ENCODE results near the gene TJP1. TPM values are rescaled to one million over a fixed set of nuclear protein-coding genes. Genes with fewer than 3 reads are reported as not detected.

Gene TJP1
- polyA plus RNA-seq, 1 experiment: 99.6 TPM

GRCh38 chr15:29704950-29705597, 117.2 kb downstream of the TJP1 start:
- Histone ChIP-seq H3K4me3 (ENCODE audit: low read depth, low read length) (no peak overlapping the region), H3K27me3 (ENCODE audit: control insufficient read depth, insufficient read depth, low read length) (no peaks in the 10 kb centered on the region), H3K9me3 (ENCODE audit: control insufficient read depth, insufficient read depth, low read length) (no peaks in the 10 kb centered on the region), H3K27ac (ENCODE audit: low read depth, low read length) (no peak overlapping the region)
- DNase-seq (ENCODE audit: low read depth, low spot score): no peak
- CTCF ChIA-PET: interaction anchor here (0.5 kb wide), 1 partner anchor 371 kb away, joined by 5 read pairs; no protein-coding TSS in a partner anchor
- TF ChIP-seq CTCF (IDR thresholded peaks at IDR 0.05; ENCODE audit: low read depth, low read length): no peak
- POLR2A ChIA-PET: no interaction called here

- H3K4me3 ChIP-seq (ENCODE audit: low read depth, low read length): no peak overlapping the region
- no peaks in the 10 kb centered on the region for H3K9me3 ChIP-seq (ENCODE audit: control insufficient read depth, insufficient read depth, low read length)
- ChIA-PET CTCF (no interaction called here), POLR2A (no interaction called here)
- no peaks in the 10 kb centered on the region for H3K27me3 ChIP-seq (ENCODE audit: control insufficient read depth, insufficient read depth, low read length)
- H3K27ac ChIP-seq (ENCODE audit: low read depth, low read length): no peak overlapping the region
- no peak for TF ChIP-seq CTCF (IDR thresholded peaks at IDR 0.05; ENCODE audit: low read depth, low read length)
- DNase-seq (ENCODE audit: low read depth, low spot score): no peak
Observed at GRCh38 chr15:29701151-29701550, 121.1 kb downstream of the TJP1 start.

- CTCF ChIA-PET: no interaction called here
- no peaks in the 10 kb centered on the region for H3K27me3 ChIP-seq (ENCODE audit: control insufficient read depth, insufficient read depth, low read length)
- TF ChIP-seq CTCF (IDR thresholded peaks at IDR 0.05; ENCODE audit: low read depth, low read length): no peak
- POLR2A ChIA-PET: no interaction called here
- no peak for DNase-seq (ENCODE audit: low read depth, low spot score)
- no peak overlapping the region for H3K4me3 ChIP-seq (ENCODE audit: low read depth, low read length)
- no peaks in the 10 kb centered on the region for H3K9me3 ChIP-seq (ENCODE audit: control insufficient read depth, insufficient read depth, low read length)
- no peak overlapping the region for H3K27ac ChIP-seq (ENCODE audit: low read depth, low read length)
Observed at GRCh38 chr15:29700296-29700695, 122.0 kb downstream of the TJP1 start.

- CTCF ChIA-PET: no interaction called here
- H3K4me3 ChIP-seq (ENCODE audit: low read depth, low read length): no peak overlapping the region
- POLR2A ChIA-PET: no interaction called here
Observed at GRCh38 chr15:29699791-29700190, 122.5 kb downstream of the TJP1 start.

More at GRCh38 chr15:29699791-29700190, 122.5 kb downstream of the TJP1 start:
- Histone ChIP-seq H3K9me3 (ENCODE audit: control insufficient read depth, insufficient read depth, low read length) (no peaks in the 10 kb centered on the region), H3K27me3 (ENCODE audit: control insufficient read depth, insufficient read depth, low read length) (no peaks in the 10 kb centered on the region), H3K27ac (ENCODE audit: low read depth, low read length) (no peak overlapping the region)
- no peak for TF ChIP-seq CTCF (IDR thresholded peaks at IDR 0.05; ENCODE audit: low read depth, low read length)
- DNase-seq (ENCODE audit: low read depth, low spot score): no peak
